Stimulated activated CD4-positive, alpha-beta T cell treated with anti-CD3 and anti-CD28 coated beads, Interleukin-1b, Interleukin-23, amount 100 ng/mL, for 4 hours (primary cell): Measurements from ENCODE around the gene BAIAP3.
A peak's percentile ranks its signal among the peaks of the same experiment; 100 is the strongest.
"Not testable (repeated sequence)": the region's sequence is repeated elsewhere in the genome, so short reads cannot be mapped to it uniquely, and the experiment has no call there.

Source experiments
- DNase-seq, 2 donors: peaks; one replicate each; pipeline ENCODE4 v3.0.0-alpha.2; 2020; ENCODE audit warnings: low read depth in 2 of 2

Gene BAIAP3

GRCh38 chr16:1333149-1333812 is at the start of gene BAIAP3:
Gene BAIAP3 (plus strand): TSS chr16:1333645. CDS start chr16:1338550, 4,905 bp downstream.
- peak in 1 of 2 donors; percentile 40 for DNase-seq

- no peak for DNase-seq
Measured at GRCh38 chr16:1283996-1284616, 49.3 kb upstream of the BAIAP3 start.

- no peak for DNase-seq
Measured at GRCh38 chr16:1285669-1286512, 47.6 kb upstream of the BAIAP3 start.

- no peak for DNase-seq
Measured at GRCh38 chr16:1286513-1287094, 46.8 kb upstream of the BAIAP3 start.

- no peak for DNase-seq
Measured at GRCh38 chr16:1287982-1288670, 45.3 kb upstream of the BAIAP3 start.

- no peak for DNase-seq
Measured at GRCh38 chr16:1288813-1289476, 44.5 kb upstream of the BAIAP3 start.

- no peak for DNase-seq
Measured at GRCh38 chr16:1289477-1289866, 44.0 kb upstream of the BAIAP3 start.

DNA sequence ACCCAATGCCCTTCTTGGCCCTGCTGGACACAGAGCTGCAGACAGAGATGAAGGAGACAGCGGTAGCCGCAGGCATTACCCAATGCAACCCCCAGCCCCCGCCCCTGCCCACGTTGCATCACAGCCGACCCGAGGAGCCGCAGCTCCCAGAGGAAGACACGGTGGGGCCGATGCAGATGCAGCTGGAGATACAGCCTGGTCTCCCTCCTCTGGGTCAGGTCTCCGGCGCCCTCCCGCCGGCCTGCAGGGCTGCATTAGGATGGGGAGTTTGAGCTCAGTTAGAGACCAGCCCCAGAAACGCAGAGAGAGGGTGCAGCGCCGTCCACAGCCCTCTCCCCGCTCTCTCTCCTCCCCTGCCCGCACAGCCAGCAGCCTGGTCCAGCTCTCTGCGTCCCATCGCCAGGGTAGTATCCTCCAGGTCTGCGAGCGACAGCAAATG is 43.4 kb upstream of the BAIAP3 start:
- no peak for DNase-seq

DNA sequence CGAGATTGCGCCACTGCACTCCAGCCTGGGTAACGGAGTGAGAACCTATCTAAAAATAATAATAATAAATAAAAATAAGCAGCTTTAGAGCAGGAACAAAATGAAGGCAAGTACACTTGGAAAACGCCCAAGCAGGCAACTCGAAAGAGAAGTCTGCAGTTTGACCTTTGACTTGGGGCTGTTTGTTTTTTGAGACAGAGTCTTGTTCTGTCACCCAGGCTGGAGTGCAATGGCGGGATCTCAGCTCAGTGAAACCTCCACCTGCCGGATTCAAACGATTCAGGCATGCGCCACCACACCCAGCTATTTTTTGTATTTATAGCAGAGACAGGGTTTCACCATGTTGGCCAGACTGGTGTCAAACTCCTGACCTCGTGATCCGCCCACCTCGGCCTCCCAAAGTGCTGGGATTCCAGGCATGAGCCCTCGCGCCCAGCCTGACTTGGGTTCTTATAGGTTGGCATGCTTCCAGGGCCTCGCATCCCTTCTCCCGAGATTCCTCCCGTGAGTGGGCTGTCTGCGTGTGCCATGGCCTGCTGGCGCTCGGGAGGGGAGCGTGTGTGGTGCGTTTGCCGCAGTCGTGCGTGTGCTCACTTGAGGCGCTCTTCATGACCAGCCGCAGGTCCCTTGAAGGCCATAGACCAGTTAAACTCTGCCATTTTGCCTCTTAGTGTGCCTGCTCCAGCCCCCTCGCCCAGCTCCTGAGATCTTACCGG is 42.4 kb upstream of the BAIAP3 start:
- no peak for DNase-seq

DNA sequence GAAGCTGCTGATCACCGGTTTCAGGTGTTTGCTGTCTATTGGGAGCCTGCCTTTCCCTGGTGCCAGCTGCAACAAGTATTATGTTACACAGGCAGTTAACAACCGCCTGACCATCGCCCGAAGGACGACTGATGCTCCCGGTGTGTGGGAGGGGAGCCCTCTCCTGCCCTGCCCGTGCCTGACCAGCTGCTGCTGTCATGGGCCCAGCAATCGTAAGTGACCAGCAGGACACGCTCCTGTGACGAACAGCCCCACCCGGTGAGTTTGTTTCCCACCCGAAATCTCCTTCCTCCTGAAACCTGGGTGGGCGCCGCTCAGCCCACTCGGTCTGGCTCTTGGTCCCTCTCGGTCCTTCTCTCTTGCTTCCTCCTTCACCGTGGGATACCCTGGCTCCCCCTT is 41.9 kb upstream of the BAIAP3 start:
- DNase-seq, result no peak

- not testable (repeated sequence) for DNase-seq
Measured at GRCh38 chr16:1292208-1292607, 41.2 kb upstream of the BAIAP3 start.

DNA sequence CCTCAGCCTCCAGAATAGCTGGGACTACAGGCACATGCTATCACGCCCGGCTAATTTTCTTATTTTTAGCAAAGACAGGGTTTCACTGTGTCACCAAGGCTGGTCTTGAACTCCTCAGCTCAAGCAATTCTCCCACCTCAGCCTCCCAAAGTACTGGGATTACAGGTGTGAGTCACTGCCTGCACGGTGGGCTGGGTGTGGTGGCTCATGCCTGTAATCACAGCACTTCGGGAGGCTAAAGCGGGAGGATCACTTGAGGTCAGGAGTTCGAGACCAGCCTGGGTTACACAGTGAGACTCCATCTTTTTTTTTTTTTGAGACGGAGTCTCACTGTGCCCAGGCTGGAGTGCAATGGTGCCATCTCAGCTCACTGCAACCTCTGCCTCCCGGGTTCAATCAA is 40.6 kb upstream of the BAIAP3 start:
- DNase-seq, result not testable (repeated sequence)

DNA sequence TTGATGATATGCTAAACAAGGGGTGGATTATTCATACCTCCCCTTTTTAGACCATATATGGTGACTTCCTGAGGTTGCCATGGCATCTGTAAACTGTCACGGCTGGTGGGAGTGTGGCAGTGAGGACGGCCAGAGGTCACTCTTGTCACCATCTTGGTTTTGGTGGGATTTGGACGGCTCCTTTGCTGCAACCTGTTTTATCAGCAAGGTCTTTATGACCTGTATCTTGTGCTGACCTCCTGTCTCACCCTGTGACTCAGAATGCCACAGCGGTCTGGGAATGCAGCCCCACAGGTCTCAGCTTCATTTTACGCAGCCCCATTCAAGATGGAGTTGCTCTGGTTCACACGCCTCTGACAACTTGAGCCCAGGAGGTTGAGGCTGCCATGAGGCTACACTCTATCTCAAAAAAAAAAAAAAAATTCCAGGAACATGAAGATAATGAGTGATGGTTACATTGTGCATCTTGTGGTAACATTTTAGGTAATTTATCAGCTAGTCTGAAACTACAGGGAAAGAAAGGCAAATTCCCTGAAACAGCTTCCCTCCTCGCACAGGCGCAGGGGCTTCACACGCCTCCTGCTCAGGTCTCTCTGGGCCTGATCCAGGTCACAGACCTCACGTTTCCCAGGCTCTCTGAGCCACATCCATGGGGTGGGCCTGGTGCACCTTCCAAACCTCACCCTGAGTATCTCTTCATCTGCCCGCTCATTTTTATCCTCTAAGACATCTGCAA is 39.4 kb upstream of the BAIAP3 start:
- DNase-seq, result no peak

DNA sequence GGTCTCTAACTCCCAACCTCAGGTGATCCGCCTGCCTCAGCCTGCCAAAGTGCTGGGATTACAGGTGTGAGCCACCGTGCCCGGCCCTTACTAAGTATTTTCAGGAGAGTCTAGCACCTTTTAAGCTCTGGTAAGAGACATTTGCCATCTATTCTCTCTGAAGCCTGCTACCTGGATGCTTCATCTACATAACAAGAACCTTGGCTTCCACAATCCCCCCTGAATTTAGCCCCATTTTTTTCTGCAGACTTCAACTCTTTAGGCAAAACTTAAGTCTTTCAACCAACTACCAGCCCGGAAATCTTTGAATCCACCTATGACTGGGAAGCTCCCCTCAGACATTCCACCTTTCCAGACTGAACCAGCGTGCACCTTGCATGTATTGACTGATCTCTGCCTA is 38.0 kb upstream of the BAIAP3 start:
- no peak for DNase-seq

DNA sequence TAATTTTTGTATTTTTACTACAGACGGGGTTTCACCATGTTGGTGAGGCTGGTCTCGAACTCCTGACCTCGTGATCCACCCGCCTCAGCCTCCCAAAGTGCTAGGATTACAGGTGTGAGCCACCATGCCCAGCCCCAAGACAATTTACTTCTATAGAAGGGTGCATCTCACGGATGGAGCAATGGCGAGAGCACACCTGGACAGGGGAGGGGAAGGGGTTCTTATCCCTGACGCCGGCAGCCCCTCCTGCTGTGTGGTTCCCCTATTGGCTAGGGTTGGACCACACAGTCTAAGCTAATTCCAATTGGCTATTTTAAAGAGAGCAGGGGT is 36.8 kb upstream of the BAIAP3 start:
- not testable (repeated sequence) for DNase-seq

DNA sequence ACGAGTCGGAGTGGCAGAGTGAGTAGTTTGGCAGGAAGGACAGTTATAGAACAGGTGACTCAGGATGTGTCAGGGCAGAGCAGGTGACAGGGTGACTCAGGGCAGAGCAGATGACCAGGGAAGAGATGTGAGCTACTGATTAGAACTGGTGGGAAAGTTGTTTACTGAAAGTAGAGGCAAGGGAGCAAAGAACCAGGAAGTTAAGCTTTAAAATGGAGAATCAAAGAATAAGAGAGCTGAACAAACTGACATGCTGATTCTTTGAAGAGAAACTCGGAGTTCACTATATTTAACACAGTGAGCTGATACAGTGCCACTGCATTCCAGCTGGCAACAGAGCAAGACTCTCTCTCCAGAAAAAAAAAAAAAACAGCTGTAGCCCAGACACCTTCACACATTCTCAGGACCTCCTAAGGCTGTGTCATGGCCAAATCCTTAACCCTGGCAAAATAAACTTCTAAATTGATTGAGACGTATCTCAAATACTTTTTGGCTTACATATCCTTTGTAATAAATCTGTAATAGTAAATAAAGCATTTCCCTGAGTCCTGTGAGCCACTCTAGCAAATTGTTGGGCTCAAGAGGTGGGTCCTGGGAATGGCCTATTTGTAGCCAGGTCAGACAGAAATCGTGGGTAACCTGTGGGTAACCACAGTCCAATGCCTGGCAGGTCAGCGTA is 36.3 kb upstream of the BAIAP3 start:
- no peak for DNase-seq

DNA sequence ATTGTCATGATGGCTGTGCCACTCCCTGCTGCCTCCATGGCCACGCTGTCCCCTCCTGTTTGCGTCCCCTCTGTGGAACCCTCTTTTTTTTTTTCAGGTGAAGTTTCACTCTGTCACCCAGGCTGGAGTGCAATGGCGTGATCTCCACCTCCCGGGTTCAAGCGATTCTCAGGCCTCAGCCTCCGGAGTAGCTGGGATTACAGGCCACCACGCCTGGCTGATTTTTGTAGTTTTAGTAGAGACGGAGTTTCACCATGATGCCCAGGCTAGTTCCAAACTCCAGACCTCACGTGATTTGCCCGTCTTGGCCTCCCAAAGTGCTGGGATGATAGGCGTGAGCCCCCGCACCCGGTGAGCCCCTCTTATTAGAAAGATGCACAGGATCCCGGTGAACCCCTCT is 35.0 kb upstream of the BAIAP3 start:
- DNase-seq, result no peak

DNA sequence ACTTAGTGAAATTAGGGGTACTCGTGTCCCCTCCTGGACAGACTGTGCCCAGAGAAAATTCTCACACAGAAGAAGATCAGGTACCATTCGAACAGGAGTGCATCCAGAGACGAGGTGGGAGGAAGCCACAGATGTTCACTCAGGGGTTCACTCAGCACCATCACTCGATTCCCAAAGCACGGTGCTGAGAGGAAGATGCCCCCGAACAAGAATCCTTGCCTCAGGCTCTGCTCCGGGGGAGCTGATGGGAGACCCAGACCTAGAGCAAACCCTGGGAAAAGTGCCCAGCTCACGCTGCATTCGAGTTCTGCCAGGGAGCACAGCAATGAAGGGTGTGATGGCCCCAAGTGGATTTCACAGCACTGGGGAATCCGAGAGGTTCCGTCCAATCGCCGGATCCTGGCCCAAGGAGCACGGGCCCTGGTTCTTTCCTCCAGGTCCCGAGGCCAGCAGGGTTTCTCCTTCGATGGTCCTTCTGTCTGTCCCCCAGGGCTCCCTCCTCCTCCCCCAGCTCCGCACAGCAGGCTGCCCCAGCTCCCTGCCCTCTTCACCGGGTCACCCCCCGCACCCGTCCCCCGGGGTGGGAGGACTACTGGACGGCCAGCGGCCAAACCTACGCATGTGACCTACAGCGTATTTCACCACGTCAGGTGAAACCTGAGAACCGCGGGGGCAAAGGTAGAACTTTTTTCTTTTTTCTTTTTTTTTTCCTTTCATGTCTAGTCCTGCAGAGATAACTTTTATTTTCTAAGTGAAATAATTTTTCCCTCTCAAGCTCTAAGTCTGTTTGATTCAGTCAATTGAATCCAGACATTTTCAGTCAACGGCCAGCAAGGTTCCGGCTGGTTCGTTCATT is 34.2 kb upstream of the BAIAP3 start:
- DNase-seq, result no peak

GRCh38 chr16:1299868-1300203 is 33.6 kb upstream of the BAIAP3 start:
- DNase-seq, result no peak
